GM19025 (cell line): ENCODE data around the gene TERT.
"Not testable (repeated sequence)": the region's sequence is repeated elsewhere in the genome, so short reads cannot be mapped to it uniquely, and the experiment has no call there.

Source experiments
- ATAC-seq: cut with Tn5 transposase; IDR thresholded peaks from one replicate; pipeline ENCODE4 v1.9.1; 2021; ENCODE audit warnings: mild to moderate bottlenecking, low read depth, moderate library complexity; ENCODE audit not compliant: unreplicated experiment

TERT gene

GRCh38 chr5:1243487-1244130, 51.3 kb downstream of the TERT start:
- no peak for ATAC-seq

GRCh38 chr5:1242733-1243486, 52.0 kb downstream of the TERT start:
- ATAC-seq, result no peak

- no peak for ATAC-seq
These were observed 53.3 kb downstream of the TERT start for GRCh38 chr5:1241509-1242080.

GRCh38 chr5:1240496-1241260, 54.2 kb downstream of the TERT start:
- ATAC-seq, result no peak

- ATAC-seq, result no peak
These were observed 55.2 kb downstream of the TERT start for GRCh38 chr5:1239505-1240251.

GRCh38 chr5:1235838-1236237, 59.0 kb downstream of the TERT start:
- no peak for ATAC-seq

- no peak for ATAC-seq
These were observed 59.5 kb downstream of the TERT start for GRCh38 chr5:1235379-1235778.

GRCh38 chr5:1232780-1233179, 62.1 kb downstream of the TERT start:
- no peak for ATAC-seq

GRCh38 chr5:1231354-1231905, 63.4 kb downstream of the TERT start:
- no peak for ATAC-seq

GRCh38 chr5:1230551-1230950, 64.3 kb downstream of the TERT start:
- no peak for ATAC-seq

GRCh38 chr5:1229822-1230221, 65.0 kb downstream of the TERT start:
- ATAC-seq, result no peak

GRCh38 chr5:1229023-1229422, 65.8 kb downstream of the TERT start:
- not testable (repeated sequence) for ATAC-seq

GRCh38 chr5:1228120-1228519, 66.7 kb downstream of the TERT start:
- ATAC-seq, result no peak

GRCh38 chr5:1227667-1228066, 67.2 kb downstream of the TERT start:
- no peak for ATAC-seq

GRCh38 chr5:1226839-1227581, 67.9 kb downstream of the TERT start:
- no peak for ATAC-seq

GRCh38 chr5:1226231-1226630, 68.6 kb downstream of the TERT start:
- ATAC-seq, result no peak

- ATAC-seq, result no peak
These were observed 69.8 kb downstream of the TERT start, which contains the start of gene SLC6A18 for GRCh38 chr5:1225081-1225480. SLC6A18 (plus strand) TSS chr5:1225381; CDS start chr5:1225478, 97 bp downstream.

- no peak for ATAC-seq
These were observed 70.2 kb downstream of the TERT start for GRCh38 chr5:1224631-1225030.

- ATAC-seq, result no peak
These were observed 71.6 kb downstream of the TERT start for GRCh38 chr5:1223278-1223670.
